ENCODE measurements around the gene RWDD1. TPM values are rescaled to one million over a fixed set of nuclear protein-coding genes. Genes with fewer than 3 reads are reported as not detected.

Gene RWDD1
- polyA plus RNA-seq, 1 of the 3 experiments (the other 2 are of a cell fraction) = 17.7 TPM

DNA sequence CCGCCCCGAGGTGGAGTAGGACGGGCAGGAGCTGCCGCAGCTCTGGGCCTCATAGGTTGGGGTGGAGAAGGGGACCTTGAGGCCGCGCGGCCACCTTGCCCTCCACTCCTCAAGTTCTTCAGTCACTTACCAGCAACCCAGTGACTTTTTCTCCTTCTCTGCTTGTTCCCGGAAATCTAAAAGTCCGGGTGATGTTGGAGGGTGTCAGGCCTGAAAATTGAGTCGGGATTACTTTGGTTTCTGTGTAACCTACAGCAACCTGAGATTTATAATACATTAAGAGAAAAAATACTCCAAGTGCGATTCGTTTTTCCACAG is 338 bp downstream of the RWDD1 start:
- POLR2A ChIA-PET = interaction anchor here (1.0 to 2.6 kb wide), 5 partner anchors 11 to 342 kb away, joined by 3 to 12 read pairs (median 5); partner anchors contain the start of genes TSPYL1 and TSPYL4
- CTCF ChIA-PET = interaction anchor here (0.6 to 5.4 kb wide), 14 partner anchors 10 to 357 kb away, joined by 3 to 38 read pairs (median 4); partner anchors contain the start of gene ZUP1
- TF ChIP-seq GABPA (IDR thresholded peaks at IDR 0.05; ENCODE audit: low read depth) (no peak), FOSL2 (IDR thresholded peaks at IDR 0.05; ENCODE audit: borderline replicate concordance, low read depth) (no peak), FOXM1 (IDR thresholded peaks at IDR 0.05; ENCODE audit: low read depth) (no peak), NFIC (IDR thresholded peaks at IDR 0.05; ENCODE audit: borderline replicate concordance) (no peak), CTCF (IDR thresholded peaks at IDR 0.05) (no peak), TEAD4 (IDR thresholded peaks at IDR 0.05; ENCODE audit: borderline replicate concordance, insufficient read depth) (no peak), YY1 (IDR thresholded peaks at IDR 0.05; ENCODE audit: low read depth) (no peak), CHD2 (IDR thresholded peaks at IDR 0.05; ENCODE audit: low read length, partially characterized antibody) (no peak), SMC3 (IDR thresholded peaks at IDR 0.05; ENCODE audit: low read depth, low read length) (no peak), ELF1 (IDR thresholded peaks at IDR 0.05) (no peak)
- TF ChIP-seq, protein P1, sequence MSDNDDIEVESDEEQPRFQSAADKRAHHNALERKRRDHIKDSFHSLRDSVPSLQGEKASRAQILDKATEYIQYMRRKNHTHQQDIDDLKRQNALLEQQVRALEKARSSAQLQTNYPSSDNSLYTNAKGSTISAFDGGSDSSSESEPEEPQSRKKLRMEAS (IDR thresholded peaks at IDR 0.05; ENCODE audit: low read depth) = no peak

DNA sequence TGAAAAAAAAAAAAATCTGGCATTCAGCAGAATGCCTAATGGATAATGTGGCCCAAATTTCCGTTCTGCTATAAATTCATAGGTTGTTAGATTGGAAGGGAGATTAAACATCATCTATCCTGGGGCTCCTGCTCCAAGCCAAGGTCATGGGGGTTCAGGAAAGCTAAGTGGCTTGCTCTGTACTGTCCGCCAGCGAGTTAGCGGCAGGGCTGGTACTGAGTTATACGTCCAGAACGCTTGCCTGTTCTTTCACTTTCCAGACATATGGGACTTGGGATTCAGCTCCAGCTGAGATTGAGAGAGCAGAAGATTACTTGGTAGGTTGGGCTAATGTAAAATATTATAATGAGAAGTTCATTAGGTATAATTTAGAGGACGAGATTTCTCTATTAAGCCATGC is 858 bp downstream of the RWDD1 start:
- peak overlapping the region; percentile 81 for H2AFZ ChIP-seq (ENCODE audit: low read depth)
- no peaks in the 10 kb centered on the region for H3K9me3 ChIP-seq
- TF ChIP-seq MXI1 (IDR thresholded peaks at IDR 0.05; ENCODE audit: low read depth, low read length) (peak; percentile 42; the same call in 1 of the 2 replicates), TEAD4 (IDR thresholded peaks at IDR 0.05; ENCODE audit: borderline replicate concordance, insufficient read depth) (no peak)
- peak; percentile 51 for DNase-seq
- peaks cover 7 to 24% of the 10 kb centered on the region in 2 experiments for H3K36me3 ChIP-seq (replicated peaks in 1 of 2; ENCODE audit: control insufficient read depth in 1 of 2, insufficient read depth in 2 of 2, low read length in 1 of 2)
- ChIA-PET POLR2A (interaction anchor here (0.8 to 2.6 kb wide), 3 partner anchors 44 to 318 kb away, joined by 3 to 12 read pairs (median 5); partner anchors contain the start of genes RSPH4A, TSPYL1 and TSPYL4), CTCF (interaction anchor here (0.6 to 5.4 kb wide), 9 partner anchors 10 to 357 kb away, joined by 3 to 38 read pairs (median 3); no protein-coding TSS in a partner anchor)
- peaks cover 74% of the 10 kb centered on the region for H3K79me2 ChIP-seq (ENCODE audit: insufficient read depth)
- peak overlapping the region; percentile 97 to 98 for H3K4me3 ChIP-seq (ENCODE audit: low read depth in 2 of 2, low read length in 1 of 2)
- H3K27ac ChIP-seq (ENCODE audit: low read depth in 2 of 2, low read length in 1 of 2) = peak overlapping the region; percentile 84 to 89
- peak overlapping the region; percentile 80 for H3K4me2 ChIP-seq
- peaks cover 11% of the 10 kb centered on the region for H3F3A ChIP-seq (replicated peaks; ENCODE audit: insufficient read depth)
- no peaks in the 10 kb centered on the region for H4K20me1 ChIP-seq (ENCODE audit: insufficient read depth)
- H3K9ac ChIP-seq = peak overlapping the region; percentile 89
- H3K27me3 ChIP-seq (ENCODE audit: insufficient read depth) = no peaks in the 10 kb centered on the region
- WGBS (ENCODE audit: low lambda C conversion rate) = 0% methylated on average over 7 of the region's 7 CpGs
- H3K9me2 ChIP-seq = no peaks in the 10 kb centered on the region
- H3K4me1 ChIP-seq (ENCODE audit: control insufficient read depth in 1 of 2, insufficient read depth in 2 of 2, low read depth in 1 of 2, low read length in 1 of 2) = peaks cover 4 to 6% of the 10 kb centered on the region in 2 experiments; a peak in 3 of 4 replicates

More for the DNA sequence above, 338 bp downstream of the RWDD1 start:
- Histone ChIP-seq H3K4me1 (ENCODE audit: control insufficient read depth in 1 of 2, insufficient read depth in 2 of 2, low read depth in 1 of 2, low read length in 1 of 2) (peaks cover 4 to 6% of the 10 kb centered on the region in 2 experiments; a peak in 3 of 4 replicates), H3K27ac (ENCODE audit: low read depth in 2 of 2, low read length in 1 of 2) (peak overlapping the region; percentile 84 to 89), H3K9me2 (no peaks in the 10 kb centered on the region), H3K36me3 (replicated peaks in 1 of 2; ENCODE audit: control insufficient read depth in 1 of 2, insufficient read depth in 2 of 2, low read length in 1 of 2) (peaks cover 7 to 21% of the 10 kb centered on the region in 2 experiments), H2AFZ (ENCODE audit: low read depth) (peak overlapping the region; percentile 81), H3K4me2 (peak overlapping the region; percentile 80), H3K27me3 (ENCODE audit: insufficient read depth) (no peaks in the 10 kb centered on the region), H3K9ac (peak overlapping the region; percentile 89), H3K79me2 (ENCODE audit: insufficient read depth) (peaks cover 69% of the 10 kb centered on the region), H3F3A (replicated peaks; ENCODE audit: insufficient read depth) (peaks cover 11% of the 10 kb centered on the region), H3K9me3 (no peaks in the 10 kb centered on the region), H4K20me1 (ENCODE audit: insufficient read depth) (no peaks in the 10 kb centered on the region), H3K4me3 (ENCODE audit: low read depth in 2 of 2, low read length in 1 of 2) (peak overlapping the region; percentile 97 to 98)
- 0% methylated on average over 8 of the region's 12 CpGs for WGBS (ENCODE audit: low lambda C conversion rate)
- no peak for DNase-seq
